IPS-15b (cell line): ENCODE measurements around the gene SMYD3.

ENCODE experiments used
- H3K27me3 ChIP-seq: one replicate; pipeline ENCODE4 v1.6.1; 2013; ENCODE audit warnings: low read length; ENCODE audit not compliant: control insufficient read depth, insufficient read depth
- H3K36me3 ChIP-seq: one replicate; pipeline ENCODE4 v1.6.1; 2013; ENCODE audit warnings: low read length; ENCODE audit not compliant: control insufficient read depth, insufficient read depth
- H3K4me1 ChIP-seq: one replicate; pipeline ENCODE4 v1.6.1; 2013; ENCODE audit warnings: mild to moderate bottlenecking, low read length; ENCODE audit not compliant: control insufficient read depth, insufficient read depth
- H3K4me3 ChIP-seq: one replicate; pipeline ENCODE4 v1.5.1; 2013; ENCODE audit warnings: low read depth, low read length
- H3K9ac ChIP-seq: one replicate; pipeline ENCODE4 v1.6.1; 2013; ENCODE audit warnings: low read depth, mild to moderate bottlenecking, low read length
- H3K9me3 ChIP-seq: one replicate; pipeline ENCODE4 v1.6.1; 2013; ENCODE audit warnings: mild to moderate bottlenecking, low read length; ENCODE audit not compliant: control insufficient read depth, insufficient read depth

SMYD3 gene

DNA sequence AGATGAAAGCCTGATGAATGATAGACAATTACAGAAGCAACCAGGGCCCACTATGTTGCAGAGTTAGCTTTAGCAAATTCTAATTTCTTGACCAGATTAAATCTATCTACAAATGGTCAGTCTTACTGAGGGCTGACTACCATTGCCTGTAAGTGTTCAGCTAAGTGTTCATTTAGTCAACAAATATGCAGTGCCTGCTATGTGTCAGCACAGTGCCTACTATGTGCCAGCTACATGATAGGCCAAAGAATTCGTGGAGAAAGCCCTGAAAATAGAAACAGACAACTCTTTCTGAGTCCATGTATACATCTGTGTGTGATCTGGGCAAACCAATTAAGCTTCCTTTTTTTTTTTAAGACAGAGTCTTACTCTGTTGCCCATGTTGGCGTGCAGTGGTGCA, 212.8 kb downstream of the SMYD3 start:
- no peaks in the 10 kb centered on the region for H3K27me3 ChIP-seq
- H3K36me3 ChIP-seq, result no peaks in the 10 kb centered on the region
- H3K4me1 ChIP-seq, result no peaks in the 10 kb centered on the region
- H3K4me3 ChIP-seq, result no peak overlapping the region
- no peak overlapping the region for H3K9ac ChIP-seq
- H3K9me3 ChIP-seq, result no peaks in the 10 kb centered on the region

DNA sequence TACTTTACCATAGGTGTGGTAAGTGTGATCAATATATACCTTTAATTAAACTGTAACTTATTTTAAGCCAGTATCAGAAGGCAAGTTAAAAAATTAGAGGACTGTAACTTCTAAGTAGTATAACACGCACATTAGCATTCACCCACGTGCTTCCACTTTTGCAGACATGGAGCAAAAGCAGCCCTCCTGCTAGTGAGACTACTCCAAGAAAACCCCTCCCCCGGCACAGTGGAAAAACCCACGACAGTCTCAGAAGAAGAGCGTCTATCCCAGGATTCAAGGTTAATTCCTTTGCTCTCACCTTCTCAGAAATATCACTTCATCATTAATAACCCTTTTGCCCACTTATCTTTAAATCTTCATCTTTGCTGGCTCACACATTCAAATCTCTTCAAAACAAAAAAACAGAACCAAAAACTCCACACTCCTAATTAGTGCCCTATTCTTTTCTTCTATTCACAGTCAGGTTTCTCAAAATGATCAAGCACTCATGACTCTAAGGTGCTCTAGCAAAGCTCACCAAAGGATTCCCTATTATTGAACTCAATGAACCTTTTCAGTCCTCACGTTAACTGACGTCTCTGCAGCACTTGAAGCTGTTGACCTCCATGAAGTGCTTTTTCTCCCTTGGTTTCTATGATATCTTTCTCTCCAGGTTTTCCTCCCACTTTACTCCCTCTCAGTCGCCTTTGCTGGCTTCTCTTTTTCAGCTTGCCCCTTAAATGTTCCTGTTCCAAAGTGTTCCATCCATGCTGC, 213.5 kb downstream of the SMYD3 start:
- H3K4me1 ChIP-seq, result no peaks in the 10 kb centered on the region
- no peak overlapping the region for H3K4me3 ChIP-seq
- no peaks in the 10 kb centered on the region for H3K36me3 ChIP-seq
- no peak overlapping the region for H3K9ac ChIP-seq
- H3K9me3 ChIP-seq, result no peaks in the 10 kb centered on the region
- no peaks in the 10 kb centered on the region for H3K27me3 ChIP-seq

DNA sequence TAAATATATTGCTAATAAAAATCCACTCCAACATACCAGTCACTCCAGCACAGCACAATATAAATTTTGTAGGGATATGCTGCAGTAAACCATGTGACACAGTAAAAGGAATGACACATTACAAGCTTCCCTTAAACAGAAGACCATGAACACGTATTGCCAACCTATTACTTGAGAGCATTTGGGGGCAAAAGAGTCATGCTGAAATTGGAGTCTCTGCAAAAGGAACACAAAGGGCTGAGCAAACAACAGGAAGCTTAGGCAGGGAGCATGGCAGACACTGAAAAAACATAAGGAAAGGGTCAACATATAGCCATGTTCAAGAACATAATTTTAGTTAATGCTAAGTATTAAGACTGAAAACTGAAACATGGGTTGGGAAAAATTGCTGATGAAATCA, 214.5 kb downstream of the SMYD3 start:
- Histone ChIP-seq H3K9ac (no peak overlapping the region), H3K4me3 (no peak overlapping the region), H3K36me3 (no peaks in the 10 kb centered on the region), H3K27me3 (no peaks in the 10 kb centered on the region), H3K9me3 (no peaks in the 10 kb centered on the region), H3K4me1 (no peaks in the 10 kb centered on the region)

DNA sequence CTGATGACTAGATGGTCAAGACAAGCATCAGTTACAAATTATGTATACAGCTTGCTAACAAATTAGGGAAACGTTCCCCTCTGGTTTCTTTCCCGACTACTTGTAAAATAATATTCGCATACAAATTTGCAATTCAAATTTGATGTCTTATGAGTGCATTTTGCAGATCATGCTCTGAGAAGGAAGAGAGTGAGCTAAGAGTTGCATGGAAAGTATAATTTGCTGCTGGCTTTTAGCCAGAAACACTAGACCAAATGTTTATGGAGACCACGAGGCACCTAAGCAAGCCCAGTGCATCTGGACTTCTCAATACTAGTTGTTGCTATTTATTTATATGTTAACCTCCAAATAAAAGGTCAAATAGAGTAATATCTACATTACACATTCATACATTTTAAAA, 216.0 kb downstream of the SMYD3 start:
- H3K4me1 ChIP-seq, result no peaks in the 10 kb centered on the region
- no peaks in the 10 kb centered on the region for H3K36me3 ChIP-seq
- H3K9me3 ChIP-seq, result no peaks in the 10 kb centered on the region
- no peaks in the 10 kb centered on the region for H3K27me3 ChIP-seq
- no peak overlapping the region for H3K9ac ChIP-seq
- no peak overlapping the region for H3K4me3 ChIP-seq

DNA sequence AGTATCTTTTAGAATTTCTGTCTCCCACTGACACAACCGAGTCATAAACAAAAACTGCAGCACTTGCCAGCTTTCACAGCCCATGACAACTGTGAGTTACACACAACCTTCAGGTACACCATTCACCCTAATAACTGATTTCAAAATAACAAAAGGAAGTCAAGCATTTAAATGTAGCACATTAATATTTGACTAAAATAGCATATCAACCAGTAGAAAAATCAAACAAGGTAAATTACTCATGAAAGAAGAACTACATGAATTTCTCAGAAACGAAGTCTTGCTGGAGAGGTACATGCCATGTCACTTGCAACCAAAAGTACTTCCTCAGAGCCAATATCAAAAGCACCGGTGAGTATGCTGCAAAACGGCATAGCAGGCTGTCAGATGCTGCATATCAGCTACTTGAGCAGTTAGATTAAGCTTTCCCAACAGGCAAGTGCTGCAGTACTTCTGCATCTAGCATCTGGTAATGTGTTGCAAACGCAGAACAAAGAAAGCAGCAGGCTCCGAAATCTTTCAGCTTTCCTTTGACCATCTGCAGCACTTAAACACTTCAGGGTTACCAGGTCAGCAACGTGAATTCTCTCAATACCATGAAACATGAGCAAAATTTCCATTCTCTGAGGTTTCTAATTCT, 223.2 kb downstream of the SMYD3 start:
- Histone ChIP-seq H3K36me3 (no peaks in the 10 kb centered on the region), H3K9ac (no peak overlapping the region)

DNA sequence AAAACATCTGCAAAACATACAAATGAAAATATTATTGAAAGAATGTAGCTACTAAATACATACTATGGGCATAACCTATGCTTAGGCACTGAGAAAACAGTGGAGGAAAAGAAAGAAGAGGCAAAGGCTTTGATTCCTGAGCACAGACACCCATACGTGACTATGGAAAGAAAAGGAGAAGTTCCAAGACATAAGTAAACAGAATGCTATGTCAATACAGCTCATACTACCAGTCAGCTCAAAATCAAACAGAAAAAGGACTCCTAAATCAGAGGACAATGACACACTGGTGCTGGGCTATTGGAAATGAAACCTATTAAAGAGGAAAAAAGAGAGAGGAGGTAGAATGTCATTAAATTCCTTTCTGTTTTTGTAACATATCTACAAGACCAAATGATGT, 225.4 kb downstream of the SMYD3 start:
- Histone ChIP-seq H3K27me3 (no peaks in the 10 kb centered on the region), H3K4me1 (no peaks in the 10 kb centered on the region), H3K9me3 (no peaks in the 10 kb centered on the region), H3K9ac (no peak overlapping the region), H3K4me3 (no peak overlapping the region), H3K36me3 (no peaks in the 10 kb centered on the region)

More for the DNA sequence above, 223.2 kb downstream of the SMYD3 start:
- Histone ChIP-seq H3K9me3 (no peaks in the 10 kb centered on the region), H3K27me3 (no peaks in the 10 kb centered on the region), H3K4me1 (no peaks in the 10 kb centered on the region), H3K4me3 (no peak overlapping the region)

DNA sequence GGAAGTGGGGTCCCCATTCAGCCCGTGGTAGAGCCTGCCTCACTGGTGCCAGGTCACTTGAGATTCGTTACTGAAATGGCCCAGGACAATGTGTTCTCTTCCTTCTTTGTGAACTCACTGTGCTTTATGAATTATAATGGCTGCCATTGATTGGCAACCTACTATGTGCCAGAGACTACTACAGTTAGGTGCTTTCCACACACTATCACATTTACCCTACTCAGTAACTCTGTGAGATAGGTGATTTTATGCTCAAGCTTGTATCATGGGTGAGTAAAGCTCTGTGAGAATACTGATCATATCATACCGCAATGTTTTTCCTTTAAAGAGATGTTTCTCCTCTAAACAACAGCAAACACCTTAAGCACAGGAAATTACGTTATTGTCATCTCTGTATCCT, 225.9 kb downstream of the SMYD3 start:
- Histone ChIP-seq H3K36me3 (no peaks in the 10 kb centered on the region), H3K9me3 (no peaks in the 10 kb centered on the region), H3K9ac (no peak overlapping the region), H3K27me3 (no peaks in the 10 kb centered on the region), H3K4me3 (no peak overlapping the region), H3K4me1 (no peaks in the 10 kb centered on the region)

DNA sequence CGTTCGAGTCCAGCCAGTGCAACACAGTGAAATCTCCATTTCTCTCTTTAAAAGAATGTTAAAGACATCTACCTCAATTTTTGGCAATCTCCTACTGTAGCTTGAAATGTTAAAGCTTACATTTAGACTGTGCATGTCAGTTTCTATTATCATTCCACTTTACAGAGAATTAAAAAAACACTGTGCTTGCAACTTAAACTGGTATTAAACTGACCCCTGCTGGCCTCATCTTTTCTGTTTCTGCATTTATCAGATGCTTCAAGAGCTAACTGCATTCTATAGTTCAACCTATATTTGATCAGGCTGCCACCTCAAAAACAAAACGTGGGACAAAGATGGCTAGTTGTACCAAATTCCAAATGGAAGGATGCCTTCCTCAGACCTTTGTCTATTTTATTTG, 226.5 kb downstream of the SMYD3 start:
- Histone ChIP-seq H3K9me3 (no peaks in the 10 kb centered on the region), H3K4me1 (no peaks in the 10 kb centered on the region), H3K36me3 (no peaks in the 10 kb centered on the region), H3K9ac (no peak overlapping the region), H3K27me3 (no peaks in the 10 kb centered on the region), H3K4me3 (no peak overlapping the region)

DNA sequence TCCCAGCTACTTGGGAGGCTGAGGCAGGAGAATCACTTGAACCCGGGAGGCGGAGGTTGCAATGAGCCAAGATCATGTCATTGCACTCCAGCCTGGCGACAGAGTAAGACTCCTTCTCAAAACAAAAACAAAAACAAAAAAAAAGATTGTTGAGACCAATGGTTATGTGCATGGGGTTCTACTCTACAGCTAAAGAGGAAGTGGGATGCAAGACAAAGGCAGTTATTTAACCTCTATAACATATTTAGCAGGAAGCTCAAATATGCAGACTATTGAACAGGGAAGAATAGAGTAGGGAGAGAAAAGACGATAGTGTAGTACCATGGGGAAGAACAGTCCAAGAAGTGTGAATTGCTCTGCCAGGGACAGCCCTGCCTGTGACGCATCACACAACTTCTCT, 227.7 kb downstream of the SMYD3 start:
- no peak overlapping the region for H3K9ac ChIP-seq
- no peaks in the 10 kb centered on the region for H3K36me3 ChIP-seq
- H3K27me3 ChIP-seq, result no peaks in the 10 kb centered on the region
- no peak overlapping the region for H3K4me3 ChIP-seq
- H3K4me1 ChIP-seq, result no peaks in the 10 kb centered on the region
- H3K9me3 ChIP-seq, result no peaks in the 10 kb centered on the region

DNA sequence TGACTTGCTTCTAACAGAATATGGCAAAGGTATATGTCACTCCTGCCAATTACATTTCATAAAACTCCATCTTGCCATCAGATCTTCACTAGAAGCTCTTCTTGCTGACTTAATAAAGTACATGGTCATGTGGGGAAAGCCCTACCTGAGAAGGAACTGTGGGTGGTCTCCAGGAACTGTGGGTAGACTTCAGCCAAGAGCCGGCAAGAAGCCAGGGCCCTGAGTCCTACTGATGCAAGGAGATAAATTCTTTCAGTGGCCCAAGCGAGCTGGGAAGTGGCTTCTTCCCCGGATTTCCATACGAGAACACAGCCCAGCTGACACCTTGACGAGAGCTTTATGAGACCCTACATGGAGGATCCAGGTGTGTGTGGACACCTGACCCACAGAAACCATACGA, 228.7 kb downstream of the SMYD3 start:
- no peak overlapping the region for H3K4me3 ChIP-seq

DNA sequence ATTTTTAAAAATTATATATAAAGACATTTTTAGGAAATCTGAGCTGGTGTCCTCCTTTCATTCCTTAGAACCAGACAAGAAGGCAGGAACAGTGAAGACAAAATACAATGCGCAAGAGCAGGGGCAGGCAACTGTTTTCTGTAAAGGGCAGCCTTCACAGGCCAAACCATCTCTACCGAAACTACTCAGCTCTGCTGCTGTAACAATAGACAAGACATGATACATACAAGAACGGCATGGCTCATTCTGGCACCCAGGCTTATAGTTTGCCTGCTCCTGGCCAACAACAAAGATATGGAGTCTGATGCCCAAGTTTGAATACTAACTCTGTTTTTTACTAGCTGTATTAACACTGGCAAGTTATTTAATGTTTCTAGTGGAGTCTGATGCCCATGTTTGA, 232.0 kb downstream of the SMYD3 start:
- no peaks in the 10 kb centered on the region for H3K36me3 ChIP-seq
- no peak overlapping the region for H3K4me3 ChIP-seq
- no peaks in the 10 kb centered on the region for H3K9me3 ChIP-seq
- H3K4me1 ChIP-seq, result no peaks in the 10 kb centered on the region
- no peaks in the 10 kb centered on the region for H3K27me3 ChIP-seq
- H3K9ac ChIP-seq, result no peak overlapping the region

More for the DNA sequence above, 228.7 kb downstream of the SMYD3 start:
- no peaks in the 10 kb centered on the region for H3K27me3 ChIP-seq
- no peaks in the 10 kb centered on the region for H3K9me3 ChIP-seq
- H3K36me3 ChIP-seq, result no peaks in the 10 kb centered on the region
- no peak overlapping the region for H3K9ac ChIP-seq
- no peaks in the 10 kb centered on the region for H3K4me1 ChIP-seq

DNA sequence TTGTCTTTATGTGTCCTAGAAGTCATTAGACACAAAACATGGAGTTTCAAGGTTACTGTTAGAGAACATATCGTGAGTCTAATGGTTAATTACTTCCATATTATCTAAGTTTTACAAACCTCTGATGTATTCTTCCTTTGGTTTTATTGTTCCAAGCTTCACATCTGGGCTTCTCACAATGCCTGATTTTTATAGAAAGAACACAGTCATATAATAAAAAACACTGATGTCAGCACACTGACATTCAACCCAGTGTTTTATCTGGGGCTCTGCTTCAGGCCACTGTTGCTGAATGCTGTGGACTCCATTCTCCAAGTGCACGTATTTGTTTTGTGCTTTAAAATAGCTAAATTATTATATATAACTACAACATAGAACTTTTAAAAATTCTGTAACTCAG, 232.9 kb downstream of the SMYD3 start:
- H3K4me3 ChIP-seq, result no peak overlapping the region
- H3K4me1 ChIP-seq, result no peaks in the 10 kb centered on the region
- H3K9ac ChIP-seq, result no peak overlapping the region
- no peaks in the 10 kb centered on the region for H3K36me3 ChIP-seq
- H3K9me3 ChIP-seq, result no peaks in the 10 kb centered on the region
- no peaks in the 10 kb centered on the region for H3K27me3 ChIP-seq
